Right lobe of liver (tissue), 4 donors: ENCODE data around the gene AP1B1.

Experiments used
- POLR2A ChIP-seq: fragments of 450-650 bp; IDR thresholded peaks from one replicate; pipeline ENCODE4 v1.6.1; 2017; ENCODE audit warnings: antibody characterized with exemption, mild to moderate bottlenecking
- TF ChIP-seq, protein P1 (sequence below), 4 donors: fragments of 200-600 bp in 3 of 4; fragments of 450-650 bp in 1 of 4; IDR thresholded peaks; one replicate each; pipeline versions ENCODE4 v1.5.1 to v1.8.0; 2016 to 2022; ENCODE audit warnings: antibody characterized with exemption in 4 of 4, mild to moderate bottlenecking in 2 of 4
- donor health status: DM: no; HTN: no; CAD: no.
- donor health status: DM: no; HTN: no; CAD: no.
- donor health status: DM: no; HTN: yes; CAD: no.

DNA sequence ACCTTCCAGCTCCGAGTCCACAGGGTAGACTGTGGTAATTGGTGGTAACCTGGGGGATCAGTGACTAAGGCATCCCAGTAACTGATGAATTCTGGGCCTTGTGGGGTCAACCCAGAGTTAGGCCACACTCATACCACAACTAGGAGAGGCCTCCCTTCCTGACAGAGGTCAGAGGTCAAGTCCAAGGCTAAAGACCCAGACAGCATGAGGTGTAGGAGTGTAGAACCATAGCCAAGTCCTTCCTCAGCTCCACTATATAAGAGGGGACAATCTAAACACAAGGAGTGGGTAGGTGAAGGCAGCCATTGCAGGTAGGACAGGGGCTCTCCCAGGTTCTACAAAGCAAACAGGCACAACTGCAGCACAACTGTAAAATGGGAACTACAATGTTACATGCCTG is 4.6 kb downstream of the AP1B1 start:
- TF ChIP-seq, protein P1, sequence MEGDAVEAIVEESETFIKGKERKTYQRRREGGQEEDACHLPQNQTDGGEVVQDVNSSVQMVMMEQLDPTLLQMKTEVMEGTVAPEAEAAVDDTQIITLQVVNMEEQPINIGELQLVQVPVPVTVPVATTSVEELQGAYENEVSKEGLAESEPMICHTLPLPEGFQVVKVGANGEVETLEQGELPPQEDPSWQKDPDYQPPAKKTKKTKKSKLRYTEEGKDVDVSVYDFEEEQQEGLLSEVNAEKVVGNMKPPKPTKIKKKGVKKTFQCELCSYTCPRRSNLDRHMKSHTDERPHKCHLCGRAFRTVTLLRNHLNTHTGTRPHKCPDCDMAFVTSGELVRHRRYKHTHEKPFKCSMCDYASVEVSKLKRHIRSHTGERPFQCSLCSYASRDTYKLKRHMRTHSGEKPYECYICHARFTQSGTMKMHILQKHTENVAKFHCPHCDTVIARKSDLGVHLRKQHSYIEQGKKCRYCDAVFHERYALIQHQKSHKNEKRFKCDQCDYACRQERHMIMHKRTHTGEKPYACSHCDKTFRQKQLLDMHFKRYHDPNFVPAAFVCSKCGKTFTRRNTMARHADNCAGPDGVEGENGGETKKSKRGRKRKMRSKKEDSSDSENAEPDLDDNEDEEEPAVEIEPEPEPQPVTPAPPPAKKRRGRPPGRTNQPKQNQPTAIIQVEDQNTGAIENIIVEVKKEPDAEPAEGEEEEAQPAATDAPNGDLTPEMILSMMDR (IDR thresholded peaks at IDR 0.05), result no peak
- TF ChIP-seq POLR2A, result no peak
